Nephron (organoid): ENCODE data around the gene CNTN4.
A peak's percentile ranks its signal among the peaks of the same experiment; 100 is the strongest.

Experiments
- H3K27ac Mint-ChIP-seq, 3 experiments: 2 replicates each; pipeline ENCODE4 v1.8.0; 2020; ENCODE audit warnings: mixed read lengths in 3 of 3, mild to moderate bottlenecking in 2 of 3, moderate library complexity in 1 of 3
- H3K27me3 Mint-ChIP-seq: 2 replicates; pipeline ENCODE4 v1.8.0; 2021; ENCODE audit warnings: low read depth, mild to moderate bottlenecking, moderate library complexity, mixed read lengths
- H3K36me3 Mint-ChIP-seq: 2 replicates; pipeline ENCODE4 v1.8.0; 2020; ENCODE audit warnings: low read depth, mixed read lengths
- H3K4me1 Mint-ChIP-seq: 2 replicates; pipeline ENCODE4 v1.8.0; 2020; ENCODE audit warnings: mixed read lengths
- H3K4me3 Mint-ChIP-seq, 3 experiments: 2 replicates each; pipeline ENCODE4 v1.8.0; 2020; ENCODE audit warnings: mild to moderate bottlenecking in 3 of 3, mixed read lengths in 3 of 3, moderate library complexity in 2 of 3
- H3K9me3 Mint-ChIP-seq: 2 replicates; pipeline ENCODE4 v1.8.0; 2020; ENCODE audit warnings: mixed read lengths
- CTCF ChIP-seq, 3 experiments: fragments of 200-600 bp; sonication (generic); IDR thresholded peaks; one replicate each; pipeline ENCODE4 v1.5.0; 2021; ENCODE audit warnings: antibody characterized with exemption in 3 of 3; ENCODE audit not compliant: unreplicated experiment in 3 of 3

Gene CNTN4

GRCh38 chr3:2603692-2604289, 505.1 kb downstream of the CNTN4 start:
- H3K4me1 Mint-ChIP-seq, result no peaks in the 10 kb centered on the region
- no peaks in the 10 kb centered on the region for H3K27me3 Mint-ChIP-seq
- no peak overlapping the region for H3K27ac Mint-ChIP-seq
- no peaks in the 10 kb centered on the region for H3K36me3 Mint-ChIP-seq
- TF ChIP-seq CTCF (IDR thresholded peaks at IDR 0.05; ENCODE audit: unreplicated experiment in 3 of 3), result no peak
- no peak overlapping the region for H3K4me3 Mint-ChIP-seq
- H3K9me3 Mint-ChIP-seq, result no peaks in the 10 kb centered on the region

- no peaks in the 10 kb centered on the region for H3K4me1 Mint-ChIP-seq
- H3K27me3 Mint-ChIP-seq, result no peaks in the 10 kb centered on the region
- TF ChIP-seq CTCF (IDR thresholded peaks at IDR 0.05; ENCODE audit: unreplicated experiment in 3 of 3), result no peak
- peaks cover 11% of the 10 kb centered on the region for H3K9me3 Mint-ChIP-seq
- peaks cover 9% of the 10 kb centered on the region for H3K36me3 Mint-ChIP-seq
- H3K27ac Mint-ChIP-seq, result no peak overlapping the region
- no peak overlapping the region for H3K4me3 Mint-ChIP-seq
Observed at GRCh38 chr3:2614578-2614977, 515.9 kb downstream of the CNTN4 start.

GRCh38 chr3:2615080-2615479, 516.4 kb downstream of the CNTN4 start:
- Mint-ChIP-seq H3K4me3 (no peak overlapping the region), H3K27ac (no peak overlapping the region), H3K4me1 (no peaks in the 10 kb centered on the region), H3K9me3 (peaks cover 11% of the 10 kb centered on the region), H3K36me3 (peaks cover 9% of the 10 kb centered on the region), H3K27me3 (no peaks in the 10 kb centered on the region)
- TF ChIP-seq CTCF (IDR thresholded peaks at IDR 0.05; ENCODE audit: unreplicated experiment in 3 of 3), result no peak

GRCh38 chr3:2623436-2623835, 524.8 kb downstream of the CNTN4 start:
- Mint-ChIP-seq H3K9me3 (no peaks in the 10 kb centered on the region), H3K4me1 (no peaks in the 10 kb centered on the region), H3K36me3 (no peaks in the 10 kb centered on the region), H3K4me3 (no peak overlapping the region), H3K27ac (peak overlapping the region in 1 of 3 experiments; percentile 64), H3K27me3 (no peaks in the 10 kb centered on the region)
- no peak for TF ChIP-seq CTCF (IDR thresholded peaks at IDR 0.05; ENCODE audit: unreplicated experiment in 3 of 3)

GRCh38 chr3:2628117-2628516, 529.5 kb downstream of the CNTN4 start:
- Mint-ChIP-seq H3K36me3 (no peaks in the 10 kb centered on the region), H3K27me3 (no peaks in the 10 kb centered on the region), H3K4me3 (no peak overlapping the region), H3K27ac (no peak overlapping the region), H3K4me1 (no peaks in the 10 kb centered on the region), H3K9me3 (no peaks in the 10 kb centered on the region)
- TF ChIP-seq CTCF (IDR thresholded peaks at IDR 0.05; ENCODE audit: unreplicated experiment in 3 of 3), result no peak

- Mint-ChIP-seq H3K9me3 (no peaks in the 10 kb centered on the region), H3K36me3 (no peaks in the 10 kb centered on the region), H3K27me3 (no peaks in the 10 kb centered on the region)
Observed at GRCh38 chr3:2635511-2635910, 536.8 kb downstream of the CNTN4 start.

More at GRCh38 chr3:2635511-2635910, 536.8 kb downstream of the CNTN4 start:
- no peak for TF ChIP-seq CTCF (IDR thresholded peaks at IDR 0.05; ENCODE audit: unreplicated experiment in 3 of 3)
- Mint-ChIP-seq H3K4me1 (no peaks in the 10 kb centered on the region), H3K4me3 (no peak overlapping the region), H3K27ac (no peak overlapping the region)
